Measurements from ENCODE around the gene INHBB.

DNA sequence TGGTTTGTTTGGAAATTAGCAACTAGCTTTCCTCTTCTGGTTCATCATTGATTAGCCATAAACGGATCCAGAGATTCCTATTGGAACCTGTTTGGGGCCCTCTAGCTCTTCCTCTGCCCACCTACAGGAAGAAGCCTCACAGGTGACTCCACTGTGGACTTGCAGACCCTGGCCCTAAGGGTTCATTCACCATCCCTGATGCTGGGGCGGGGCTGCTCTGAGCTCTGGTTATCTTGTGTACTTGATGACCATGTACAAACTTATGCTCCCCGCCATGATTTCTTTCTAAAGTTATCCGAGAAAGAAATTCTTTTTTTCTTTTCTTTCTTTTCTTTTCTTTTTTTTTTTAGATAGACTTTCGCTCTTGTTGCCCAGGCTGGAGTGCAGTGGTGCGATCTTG lies 33.9 kb upstream of the INHBB start:
- TF ChIP-seq CTCF (IDR thresholded peaks at IDR 0.05) (no peak), POLR2A (IDR thresholded peaks at IDR 0.05) (no peak)
